ENCODE measurements around the gene CIDEC.

GRCh38 chr3:9890249-9891071, 10.4 kb upstream of the CIDEC start, which contains the start of gene JAGN1:
- TF ChIP-seq CTCF (IDR thresholded peaks at IDR 0.05) (peak in 1 of 6 experiments; percentile 2), POLR2A (IDR thresholded peaks at IDR 0.05) (peak; percentile 94)

Data from Peyer's patch (tissue), 4 donors.